SK-N-MC (cell line): ENCODE measurements around the gene IMMP2L.

Experiments
- EZH2 ChIP-seq: fragments of 200-600 bp; sonication (generic); IDR thresholded peaks from one replicate; pipeline ENCODE4 v1.6.1; 2017; ENCODE audit warnings: antibody characterized with exemption
- FOXP2 ChIP-seq: optimal IDR thresholded peaks from 2 replicates; pipeline ENCODE3; 2011; ENCODE audit warnings: mild to moderate bottlenecking, moderate library complexity; ENCODE audit not compliant: insufficient read depth; ENCODE audit errors: extremely low read length, control extremely low read depth
- POLR2AphosphoS5 ChIP-seq: IDR thresholded peaks from 2 replicates; pipeline ENCODE4 v1.6.1; 2012; ENCODE audit warnings: mild to moderate bottlenecking, low read depth, low read length, borderline replicate concordance

DNA sequence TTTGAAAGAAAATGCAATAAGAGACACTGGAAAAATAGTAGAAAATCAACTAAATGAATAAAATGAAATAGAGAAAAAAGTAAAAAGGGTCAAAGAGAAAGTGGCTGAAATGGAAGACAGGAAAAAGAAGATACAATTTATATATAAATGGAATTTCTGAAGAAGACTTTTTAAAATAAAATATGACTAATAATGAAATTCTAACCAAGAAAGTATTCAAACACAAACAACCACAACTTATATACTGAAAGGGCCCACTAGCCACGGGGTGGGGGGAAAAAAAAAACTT, 232.1 kb downstream of the IMMP2L start:
- TF ChIP-seq POLR2AphosphoS5, result no peak
- no peak for TF ChIP-seq EZH2
- TF ChIP-seq FOXP2, result no peak
